Trophoblast cell (in vitro differentiated cells and primary cell): Measurements from ENCODE around the gene TWIST1.

Source experiments
- DNase-seq, 2 donors: peaks; one replicate each; pipeline ENCODE4 v3.0.0-alpha.2; 2016
- H2AFZ ChIP-seq: 2 replicates; pipeline ENCODE4 v1.6.1; 2013; ENCODE audit warnings: low read length, moderate library complexity, mild to moderate bottlenecking; ENCODE audit not compliant: insufficient read depth, poor library complexity
- H2AK5ac ChIP-seq: 2 replicates; pipeline ENCODE4 v1.6.1; 2013; ENCODE audit warnings: mild to moderate bottlenecking, low read length
- H2BK120ac ChIP-seq: 2 replicates; pipeline ENCODE4 v1.6.1; 2013; ENCODE audit warnings: low read length, mild to moderate bottlenecking, moderate library complexity; ENCODE audit not compliant: insufficient read depth, poor library complexity
- H2BK12ac ChIP-seq: 2 replicates; pipeline ENCODE4 v1.6.1; 2013; ENCODE audit warnings: mild to moderate bottlenecking, low read length, moderate library complexity
- H2BK5ac ChIP-seq: 2 replicates; pipeline ENCODE4 v1.6.1; 2013; ENCODE audit warnings: low read length, low read depth, moderate library complexity, mild to moderate bottlenecking; ENCODE audit not compliant: poor library complexity
- H3K14ac ChIP-seq: 2 replicates; pipeline ENCODE4 v1.6.1; 2013; ENCODE audit warnings: mild to moderate bottlenecking, low read length
- H3K18ac ChIP-seq: 2 replicates; pipeline ENCODE4 v1.6.1; 2013; ENCODE audit warnings: mild to moderate bottlenecking, low read length
- H3K23ac ChIP-seq: 2 replicates; pipeline ENCODE4 v1.6.1; 2013; ENCODE audit warnings: low read length
- H3K27ac ChIP-seq: 2 replicates; pipeline ENCODE4 v1.5.1; 2013; ENCODE audit warnings: low read depth, mild to moderate bottlenecking, inconsistent platforms, low read length, moderate library complexity
- H3K27me3 ChIP-seq: 2 replicates; pipeline ENCODE4 v1.6.1; 2013; ENCODE audit warnings: inconsistent platforms, mild to moderate bottlenecking, low read length, moderate library complexity; ENCODE audit not compliant: insufficient read depth
- H3K36me3 ChIP-seq, 2 experiments: 1 replicate in 1 of 2; 2 replicates in 1 of 2; pipeline ENCODE4 v1.6.1; 2013; ENCODE audit warnings: low read length in 2 of 2, mild to moderate bottlenecking in 2 of 2, moderate library complexity in 1 of 2; ENCODE audit not compliant: insufficient read depth in 2 of 2, control insufficient read depth in 1 of 2
- H3K4ac ChIP-seq: 2 replicates; pipeline ENCODE4 v1.6.1; 2013; ENCODE audit warnings: low read depth, mild to moderate bottlenecking, low read length, moderate library complexity
- H3K4me1 ChIP-seq, 2 experiments: 1 replicate in 1 of 2; 2 replicates in 1 of 2; pipeline ENCODE4 v1.6.1; 2013; ENCODE audit warnings: low read length in 2 of 2, mild to moderate bottlenecking in 2 of 2, moderate library complexity in 1 of 2; ENCODE audit not compliant: insufficient read depth in 2 of 2, control insufficient read depth in 1 of 2
- H3K4me2 ChIP-seq: 2 replicates; pipeline ENCODE4 v1.6.1; 2013; ENCODE audit warnings: inconsistent platforms, mild to moderate bottlenecking, low read length, moderate library complexity
- H3K4me3 ChIP-seq: 2 replicates; pipeline ENCODE4 v1.5.1; 2013; ENCODE audit warnings: mild to moderate bottlenecking, low read depth, low read length, inconsistent platforms
- H3K79me1 ChIP-seq: one replicate; pipeline ENCODE4 v1.6.1; 2013; ENCODE audit warnings: low read length
- H3K79me2 ChIP-seq: 2 replicates; pipeline ENCODE4 v1.6.1; 2013; ENCODE audit warnings: low read length, mild to moderate bottlenecking; ENCODE audit not compliant: control insufficient read depth, insufficient read depth, poor library complexity
- H3K9ac ChIP-seq: 2 replicates; pipeline ENCODE4 v1.6.1; 2013; ENCODE audit warnings: mild to moderate bottlenecking, low read length
- H3K9me3 ChIP-seq: 2 replicates; pipeline ENCODE4 v1.6.1; 2013; ENCODE audit warnings: low read depth, mild to moderate bottlenecking, control low read depth, inconsistent platforms, low read length; ENCODE audit not compliant: insufficient read depth
- H4K12ac ChIP-seq: 2 replicates; pipeline ENCODE4 v1.6.1; 2013; ENCODE audit warnings: low read depth, mild to moderate bottlenecking, low read length, moderate library complexity
- H4K8ac ChIP-seq: 2 replicates; pipeline ENCODE4 v1.6.1; 2013; ENCODE audit warnings: low read depth, mild to moderate bottlenecking, low read length, moderate library complexity
- H4K91ac ChIP-seq: one replicate; pipeline ENCODE4 v1.6.1; 2013; ENCODE audit warnings: low read depth, mild to moderate bottlenecking, low read length, moderate library complexity
- WGBS: extraction: QIAGEN DNeasy Blood & Tissue Kit; methylation state at CpG from one replicate; pipeline ENCODE4 v1.1.7; 2013; ENCODE audit warnings: missing lambda C conversion rate; ENCODE audit not compliant: insufficient read length, insufficient coverage; ENCODE audit errors: extremely low coverage; 5-methylcytosine and 5-hydroxymethylcytosine counted together

Gene TWIST1

GRCh38 chr7:19119372-19119771 lies 1.9 kb upstream of the TWIST1 start:
- no CpG with 5 or more reads among the region's 8 CpGs for WGBS
- H3K18ac ChIP-seq = no peak overlapping the region
- H4K91ac ChIP-seq = no peak overlapping the region
- H3K23ac ChIP-seq = no peak overlapping the region
- no peak overlapping the region for H4K12ac ChIP-seq
- H3K9me3 ChIP-seq = peaks cover 1% of the 10 kb centered on the region
- no peak overlapping the region for H3K9ac ChIP-seq
- H2BK120ac ChIP-seq = no peak overlapping the region
- no peak overlapping the region for H3K4me2 ChIP-seq
- no peak overlapping the region for H2BK5ac ChIP-seq
- no peak for DNase-seq
- no peak overlapping the region for H2BK12ac ChIP-seq
- H2AFZ ChIP-seq = no peak overlapping the region
- H3K27ac ChIP-seq = no peak overlapping the region
- H4K8ac ChIP-seq = no peak overlapping the region
- H3K4me1 ChIP-seq = peaks cover 3 to 7% of the 10 kb centered on the region in 2 experiments
- no peaks in the 10 kb centered on the region for H3K79me2 ChIP-seq
- H3K27me3 ChIP-seq = peaks cover 20% of the 10 kb centered on the region
- no peak overlapping the region for H2AK5ac ChIP-seq
- no peak overlapping the region for H3K4ac ChIP-seq
- H3K4me3 ChIP-seq = no peak overlapping the region
- H3K36me3 ChIP-seq = no peaks in the 10 kb centered on the region
- H3K79me1 ChIP-seq = no peaks in the 10 kb centered on the region
- H3K14ac ChIP-seq = no peak overlapping the region

- Histone ChIP-seq H3K79me2 (no peaks in the 10 kb centered on the region), H3K23ac (no peak overlapping the region), H3K9me3 (peaks cover 1% of the 10 kb centered on the region), H3K4me2 (peak overlapping the region; percentile 88), H2AFZ (no peak overlapping the region), H3K79me1 (no peaks in the 10 kb centered on the region), H4K8ac (no peak overlapping the region), H3K14ac (no peak overlapping the region), H3K27ac (no peak overlapping the region), H3K4me3 (no peak overlapping the region), H3K9ac (no peak overlapping the region), H3K18ac (no peak overlapping the region), H3K4ac (no peak overlapping the region), H4K91ac (no peak overlapping the region), H2AK5ac (no peak overlapping the region), H3K4me1 (peaks cover 3 to 7% of the 10 kb centered on the region in 2 experiments), H4K12ac (no peak overlapping the region), H2BK12ac (no peak overlapping the region), H2BK5ac (no peak overlapping the region), H2BK120ac (no peak overlapping the region), H3K36me3 (no peaks in the 10 kb centered on the region), H3K27me3 (peaks cover 20% of the 10 kb centered on the region)
- DNase-seq = no peak
- WGBS = no CpG with 5 or more reads among the region's 28 CpGs
Measured at GRCh38 chr7:19118636-19119371, 1.4 kb upstream of the TWIST1 start.

GRCh38 chr7:19117870-19118608 lies 603 bp upstream of the TWIST1 start:
- H2AFZ ChIP-seq = no peak overlapping the region
- WGBS = no CpG with 5 or more reads among the region's 51 CpGs
- H3K27me3 ChIP-seq = peaks cover 20% of the 10 kb centered on the region
- H3K4me3 ChIP-seq = peak overlapping the region; percentile 70
- H3K4me1 ChIP-seq = peaks cover 3 to 7% of the 10 kb centered on the region in 2 experiments
- peaks cover 1% of the 10 kb centered on the region for H3K9me3 ChIP-seq
- DNase-seq = no peak
- no peak overlapping the region for H4K91ac ChIP-seq
- H2BK12ac ChIP-seq = no peak overlapping the region
- H4K12ac ChIP-seq = no peak overlapping the region
- no peak overlapping the region for H3K4ac ChIP-seq
- no peak overlapping the region for H4K8ac ChIP-seq
- H3K36me3 ChIP-seq = no peaks in the 10 kb centered on the region
- H3K27ac ChIP-seq = no peak overlapping the region
- H2BK5ac ChIP-seq = no peak overlapping the region
- H3K14ac ChIP-seq = peak overlapping the region; percentile 17
- H3K4me2 ChIP-seq = peak overlapping the region; percentile 88
- H3K79me1 ChIP-seq = no peaks in the 10 kb centered on the region
- H3K79me2 ChIP-seq = no peaks in the 10 kb centered on the region
- no peak overlapping the region for H3K23ac ChIP-seq
- no peak overlapping the region for H2AK5ac ChIP-seq
- no peak overlapping the region for H2BK120ac ChIP-seq
- no peak overlapping the region for H3K18ac ChIP-seq
- no peak overlapping the region for H3K9ac ChIP-seq

- no peak overlapping the region for H3K9ac ChIP-seq
- no peak overlapping the region for H3K23ac ChIP-seq
- WGBS = no CpG with 5 or more reads among the region's 70 CpGs
- H3K4me1 ChIP-seq = peaks cover 7 to 10% of the 10 kb centered on the region in 2 experiments
- H4K8ac ChIP-seq = peak overlapping the region; percentile 5
- no peak overlapping the region for H3K14ac ChIP-seq
- no peak overlapping the region for H3K18ac ChIP-seq
- peaks cover 1% of the 10 kb centered on the region for H3K9me3 ChIP-seq
- no peak overlapping the region for H3K27ac ChIP-seq
- H3K4ac ChIP-seq = no peak overlapping the region
- H3K79me1 ChIP-seq = no peaks in the 10 kb centered on the region
- H2AFZ ChIP-seq = peak overlapping the region; percentile 5
- H2AK5ac ChIP-seq = no peak overlapping the region
- no peak overlapping the region for H4K12ac ChIP-seq
- H2BK12ac ChIP-seq = no peak overlapping the region
- no peak overlapping the region for H4K91ac ChIP-seq
- peaks cover 35% of the 10 kb centered on the region for H3K27me3 ChIP-seq
- H3K36me3 ChIP-seq = no peaks in the 10 kb centered on the region
- peak overlapping the region; percentile 88 for H3K4me2 ChIP-seq
- no peak overlapping the region for H2BK120ac ChIP-seq
- no peak overlapping the region for H2BK5ac ChIP-seq
- no peak for DNase-seq
- peak overlapping the region; percentile 70 for H3K4me3 ChIP-seq
- H3K79me2 ChIP-seq = no peaks in the 10 kb centered on the region
Measured at GRCh38 chr7:19116121-19117090, 1.0 kb downstream of the TWIST1 start.
